Effector memory CD4-positive, alpha-beta T cell (primary cell): Measurements from ENCODE around the gene RNPS1.

ENCODE experiments used
- DNase-seq, 3 donors: peaks; one replicate each; pipeline ENCODE4 v3.0.0-alpha.2; 2020
- H3K27ac ChIP-seq: 2 replicates; pipeline ENCODE4 v1.7.0; 2013; ENCODE audit warnings: mild to moderate bottlenecking, low read length, moderate library complexity; ENCODE audit not compliant: insufficient read depth, poor library complexity, severe bottlenecking
- H3K27me3 ChIP-seq: replicated peaks from 2 replicates; pipeline ENCODE4 v1.7.0; 2013; ENCODE audit warnings: mild to moderate bottlenecking, low read length; ENCODE audit not compliant: insufficient read depth, control insufficient read depth, poor library complexity, severe bottlenecking
- H3K36me3 ChIP-seq: 2 replicates; pipeline ENCODE4 v1.7.0; 2013; ENCODE audit warnings: mild to moderate bottlenecking, low read length, moderate library complexity; ENCODE audit not compliant: control insufficient read depth, insufficient read depth
- H3K4me1 ChIP-seq: 2 replicates; pipeline ENCODE4 v1.7.0; 2013; ENCODE audit warnings: low read length, mild to moderate bottlenecking; ENCODE audit not compliant: control insufficient read depth, insufficient read depth, poor library complexity, severe bottlenecking
- H3K4me3 ChIP-seq: 2 replicates; pipeline ENCODE4 v1.7.0; 2013; ENCODE audit warnings: low read length, low read depth, mild to moderate bottlenecking; ENCODE audit not compliant: insufficient read depth, poor library complexity, severe bottlenecking
- H3K9me3 ChIP-seq: 2 replicates; pipeline ENCODE4 v1.7.0; 2013; ENCODE audit warnings: mild to moderate bottlenecking, low read length, moderate library complexity; ENCODE audit not compliant: control insufficient read depth

RNPS1 gene

GRCh38 chr16:2206780-2207433, 61.0 kb downstream of the RNPS1 start:
- no peak for DNase-seq
- peaks cover 21% of the 10 kb centered on the region for H3K36me3 ChIP-seq
- H3K4me1 ChIP-seq: peaks cover 20% of the 10 kb centered on the region
- H3K27ac ChIP-seq: no peak overlapping the region
- no peaks in the 10 kb centered on the region for H3K27me3 ChIP-seq
- no peaks in the 10 kb centered on the region for H3K9me3 ChIP-seq
- H3K4me3 ChIP-seq: no peak overlapping the region

- no peaks in the 10 kb centered on the region for H3K27me3 ChIP-seq
- peaks cover 20% of the 10 kb centered on the region for H3K4me1 ChIP-seq
- peaks cover 21% of the 10 kb centered on the region for H3K36me3 ChIP-seq
- H3K4me3 ChIP-seq: peak overlapping the region; percentile 96
- H3K9me3 ChIP-seq: no peaks in the 10 kb centered on the region
- H3K27ac ChIP-seq: peak overlapping the region; percentile 97
- DNase-seq: no peak
These were observed 61.5 kb downstream of the RNPS1 start for GRCh38 chr16:2206420-2206779.

- Histone ChIP-seq H3K27ac (peak overlapping the region; percentile 97), H3K4me1 (peaks cover 20% of the 10 kb centered on the region), H3K4me3 (peak overlapping the region; percentile 96), H3K36me3 (peaks cover 21% of the 10 kb centered on the region), H3K27me3 (no peaks in the 10 kb centered on the region), H3K9me3 (no peaks in the 10 kb centered on the region)
- DNase-seq: no peak
These were observed 62.0 kb downstream of the RNPS1 start for GRCh38 chr16:2205967-2206313.

DNA sequence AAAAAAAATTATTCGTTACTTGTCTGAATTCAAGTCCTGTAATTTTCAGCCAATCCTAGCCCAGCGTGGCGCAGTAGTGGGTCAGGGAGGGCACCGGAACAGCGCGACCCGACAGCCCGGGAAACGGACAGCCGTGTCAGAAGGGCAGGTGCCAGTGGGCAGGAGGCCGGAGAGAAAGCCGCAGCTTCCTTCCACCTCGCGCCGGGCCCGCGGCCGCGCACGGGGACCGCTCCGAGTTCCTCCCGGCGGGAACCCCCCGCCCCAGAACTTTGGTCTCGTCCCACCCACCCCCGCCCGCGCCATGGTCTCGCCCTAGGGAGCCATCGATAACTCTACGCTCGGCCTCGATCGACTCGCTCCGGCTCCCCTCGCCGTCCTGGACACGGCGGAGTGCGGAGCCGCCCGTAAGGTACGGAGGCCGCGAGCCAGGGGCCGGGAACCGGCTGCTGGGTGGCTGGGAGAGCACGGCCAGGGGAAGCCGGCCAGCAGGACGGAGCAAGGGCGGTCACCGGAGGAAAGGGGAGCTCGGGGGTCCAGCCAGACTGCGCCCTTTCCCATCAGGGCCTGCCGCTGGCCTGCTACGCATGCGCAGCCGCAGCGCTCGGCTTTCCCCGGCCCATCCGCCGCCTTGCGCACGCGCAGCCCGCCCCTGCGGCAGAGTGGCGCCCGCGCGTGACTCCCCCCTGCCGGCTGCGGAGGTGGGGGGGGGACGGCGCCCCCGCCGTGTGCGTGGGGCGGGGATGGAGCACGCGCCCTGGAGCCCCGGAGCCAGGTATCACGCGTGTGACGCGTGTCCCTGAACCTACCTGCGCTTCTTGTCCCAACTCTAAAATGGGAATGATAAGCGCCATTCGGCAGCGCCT, 62.6 kb downstream of the RNPS1 start, which contains the start of gene MLST8:
MLST8 (plus strand) TSS at position 351 of the 863 bp plus-strand sequence. CDS start 632 bp downstream, outside the sequence.
- H3K27ac ChIP-seq: peak within 1 kb of the TSS; percentile 97
- H3K9me3 ChIP-seq: no peaks in the 10 kb centered on the region
- H3K27me3 ChIP-seq: no peaks in the 10 kb centered on the region
- peaks cover 21% of the 10 kb centered on the region for H3K36me3 ChIP-seq
- H3K4me1 ChIP-seq: peaks cover 20% of the 10 kb centered on the region
- peak within 1 kb of the TSS; percentile 96 for H3K4me3 ChIP-seq
- peak; percentile 88 to 89 (median 89) for DNase-seq

- Histone ChIP-seq H3K4me1 (peaks cover 20% of the 10 kb centered on the region), H3K4me3 (peak overlapping the region; percentile 96), H3K9me3 (no peaks in the 10 kb centered on the region), H3K36me3 (peaks cover 21% of the 10 kb centered on the region), H3K27ac (peak overlapping the region; percentile 97), H3K27me3 (no peaks in the 10 kb centered on the region)
- DNase-seq: no peak
These were observed 63.4 kb downstream of the RNPS1 start for GRCh38 chr16:2204416-2205103.
